GM19238 (cell line): ENCODE results near the gene KDM5A.
"Not testable (repeated sequence)": the region's sequence is repeated elsewhere in the genome, so short reads cannot be mapped to it uniquely, and the experiment has no call there.

Experiments used
- DNase-seq: peaks from one replicate; pipeline ENCODE4 v3.0.0; 2011; ENCODE audit warnings: low spot score; ENCODE audit not compliant: insufficient read length

Gene KDM5A

DNA sequence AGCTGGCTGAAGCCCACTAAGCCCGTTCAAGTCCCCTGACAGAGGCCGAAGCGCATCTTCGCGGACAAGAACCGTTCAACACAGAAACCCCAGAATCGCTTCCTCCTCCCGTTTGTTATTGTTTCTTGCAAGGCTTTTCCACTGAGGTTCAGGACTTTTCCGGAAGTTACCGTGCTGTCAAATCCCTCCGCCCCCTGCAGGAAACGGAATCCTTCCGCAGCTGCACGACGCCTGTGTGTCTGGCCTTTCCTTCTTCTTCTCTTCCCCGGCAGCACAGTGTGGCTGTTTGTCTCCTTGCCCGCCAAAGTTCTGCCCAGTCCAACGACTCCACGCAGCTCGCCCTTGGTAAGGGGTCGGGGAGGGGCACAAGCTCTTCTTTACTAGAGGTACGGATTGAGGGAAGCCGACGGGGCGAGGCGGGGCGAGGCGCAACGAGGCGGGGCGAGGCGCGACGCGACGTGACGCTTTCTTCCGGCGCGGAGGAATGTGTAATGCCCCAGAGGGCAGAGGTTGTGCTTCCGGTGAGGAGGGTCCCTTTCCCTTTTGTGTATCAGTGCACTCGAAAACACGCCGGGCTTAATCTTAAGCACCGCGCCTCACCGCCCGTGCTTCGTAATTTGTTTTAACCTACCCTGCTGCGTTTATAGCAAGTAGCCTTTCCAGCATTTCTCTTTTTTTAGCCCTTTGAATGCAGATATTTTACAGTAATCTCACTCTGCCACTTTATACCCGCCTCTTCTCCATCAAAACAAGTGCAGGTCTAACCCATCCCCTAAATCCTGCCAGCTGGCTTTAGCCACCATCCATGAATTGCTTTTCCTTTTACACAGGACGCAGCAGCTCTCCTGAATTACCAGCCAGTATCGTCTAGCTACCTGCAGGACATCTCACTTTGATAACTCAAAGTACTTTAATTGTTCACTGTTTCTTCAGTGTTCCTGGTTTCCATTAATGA lies at the start of gene KDM5A:
Gene KDM5A, minus strand, starts transcription at position 179 of the 955 bp plus-strand sequence. CDS start 229 bp downstream, outside the sequence.
- DNase-seq, result peak; percentile 79

DNA sequence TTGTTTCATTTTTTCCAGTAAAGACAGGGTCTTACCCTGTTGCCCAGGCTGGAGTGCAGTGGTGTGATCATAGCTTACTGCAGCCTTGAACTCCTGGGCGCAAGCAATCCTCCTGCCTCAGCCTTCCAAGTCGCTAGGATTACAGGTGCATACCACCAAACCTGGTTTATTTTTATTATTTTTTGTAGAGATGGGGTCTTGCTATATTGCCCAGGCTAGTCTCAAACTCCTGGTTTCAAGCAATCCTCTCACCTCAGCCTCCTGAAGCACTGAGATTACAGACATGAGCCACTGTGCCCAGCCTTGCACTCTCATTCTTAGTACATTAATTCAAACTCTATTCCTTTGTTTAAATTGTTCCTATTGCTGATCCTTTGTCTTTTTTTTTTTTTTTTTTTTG lies 46.6 kb upstream of the KDM5A start:
- DNase-seq, result not testable (repeated sequence)

DNA sequence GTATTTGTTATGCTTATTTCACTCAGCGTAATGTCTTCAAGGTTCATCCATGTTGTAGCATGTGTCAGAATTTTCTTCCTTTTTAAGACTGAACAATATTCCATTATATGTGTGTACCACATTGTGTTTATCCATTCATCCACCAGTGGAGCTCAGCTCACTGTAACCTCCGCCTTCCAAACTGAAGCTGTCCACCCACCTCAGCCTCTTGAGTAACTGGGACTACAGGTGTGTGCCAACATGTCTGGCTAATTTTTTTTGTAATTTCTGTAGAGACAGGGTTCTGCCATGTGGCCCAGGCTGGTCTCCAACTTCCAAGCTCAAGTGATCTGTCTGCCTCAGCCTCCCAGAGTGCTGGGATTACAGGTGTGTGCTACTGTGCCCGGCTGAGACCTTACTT lies 33.4 kb upstream of the KDM5A start:
- no peak for DNase-seq

DNA sequence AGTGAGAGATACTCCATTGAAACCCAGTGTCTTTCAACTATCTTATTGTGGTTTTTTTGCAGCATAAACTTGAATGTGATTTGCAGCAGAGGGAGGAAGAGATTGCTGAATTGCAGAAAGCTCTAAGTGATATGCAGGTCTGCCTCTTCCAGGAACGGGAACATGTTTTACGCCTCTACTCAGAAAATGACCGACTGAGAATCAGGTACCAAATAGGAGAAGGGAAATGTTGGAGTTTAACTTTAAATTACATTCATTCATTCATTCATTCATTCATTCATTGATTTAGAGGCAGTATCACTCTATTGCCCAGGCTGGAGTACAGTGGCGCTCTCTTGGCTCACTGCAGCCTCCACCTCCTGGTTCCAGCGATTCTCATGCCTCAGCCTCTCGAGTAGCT lies 29.3 kb upstream of the KDM5A start:
- DNase-seq, result no peak

DNA sequence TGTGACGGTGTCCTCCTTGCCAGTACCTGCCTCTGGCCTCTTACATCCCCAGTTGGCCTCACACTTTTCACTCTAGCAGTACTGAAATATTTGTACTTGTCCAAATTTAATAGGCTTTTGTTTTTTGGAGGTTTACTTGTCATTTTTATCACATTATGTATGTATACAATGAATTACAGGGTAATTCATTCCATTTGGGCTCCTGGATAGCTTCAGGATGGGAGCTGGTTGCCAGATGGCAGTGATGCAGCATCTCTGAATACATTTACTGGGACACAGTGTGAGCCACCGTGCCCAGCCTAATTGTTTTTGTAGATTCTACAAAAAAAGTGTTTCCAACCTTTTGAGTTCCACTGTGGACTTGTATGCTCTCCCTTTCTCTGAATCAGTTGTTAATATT lies 25.7 kb upstream of the KDM5A start:
- no peak for DNase-seq

DNA sequence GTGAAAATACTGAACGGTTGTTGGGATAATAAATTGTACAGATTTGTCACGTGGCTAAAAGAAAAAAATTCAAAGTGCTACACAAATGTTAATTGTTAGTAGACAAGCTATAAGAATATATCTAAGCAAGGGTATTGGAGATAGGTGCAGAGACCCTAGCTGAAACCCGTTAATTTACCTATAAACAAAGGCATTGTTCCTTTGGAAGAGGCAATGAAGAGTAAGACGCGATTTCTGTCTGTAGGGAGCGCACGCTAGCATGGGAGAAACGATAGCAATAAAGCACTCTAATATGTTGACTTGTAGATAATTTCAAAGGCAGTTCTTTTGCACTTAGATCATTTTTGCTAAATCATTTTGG lies 12.9 kb upstream of the KDM5A start:
- DNase-seq, result no peak

DNA sequence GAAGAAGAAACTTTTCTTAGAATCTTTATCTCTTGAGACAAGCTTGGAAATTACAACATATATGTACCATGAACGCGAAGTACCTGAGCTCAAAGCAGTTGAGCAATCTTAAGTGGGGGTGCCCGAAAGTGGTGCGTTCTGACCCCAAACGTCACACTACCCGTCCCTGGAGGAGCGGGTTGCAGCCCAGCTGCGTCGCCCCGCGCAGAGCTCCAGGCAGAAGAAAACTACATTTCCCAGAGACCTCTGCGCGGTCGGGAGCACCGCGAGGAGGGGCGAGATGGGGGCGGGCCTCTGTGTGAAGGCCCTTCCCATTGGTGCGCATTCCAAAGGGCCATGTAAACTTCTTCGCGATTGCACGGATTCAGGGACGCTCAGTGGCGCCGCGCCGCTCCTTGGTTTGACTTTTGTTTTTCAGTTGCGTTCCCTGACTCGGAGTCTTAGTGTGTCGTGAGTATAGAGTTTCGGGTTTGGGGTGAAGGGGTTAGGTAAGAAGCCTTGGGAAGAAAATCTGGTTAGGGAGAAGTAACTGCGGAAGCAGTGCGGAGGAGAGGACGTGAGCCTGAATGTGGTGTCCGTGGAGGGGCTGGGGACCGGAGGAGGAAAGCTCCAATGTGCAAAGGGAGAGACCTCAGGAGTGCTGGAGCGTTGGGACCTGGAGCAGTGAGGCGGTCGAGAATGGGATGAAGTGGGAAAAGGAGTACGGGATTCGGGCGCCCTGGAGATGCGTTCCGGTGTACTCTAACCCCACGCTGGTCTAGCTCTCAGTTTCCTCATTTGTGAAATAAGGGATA lies 12.3 kb upstream of the KDM5A start, which contains the start of gene CCDC77:
Gene CCDC77, plus strand, starts transcription at position 410 of the 794 bp plus-strand sequence. CDS start 7,740 bp downstream, outside the sequence.
- DNase-seq, result peak; percentile 80

DNA sequence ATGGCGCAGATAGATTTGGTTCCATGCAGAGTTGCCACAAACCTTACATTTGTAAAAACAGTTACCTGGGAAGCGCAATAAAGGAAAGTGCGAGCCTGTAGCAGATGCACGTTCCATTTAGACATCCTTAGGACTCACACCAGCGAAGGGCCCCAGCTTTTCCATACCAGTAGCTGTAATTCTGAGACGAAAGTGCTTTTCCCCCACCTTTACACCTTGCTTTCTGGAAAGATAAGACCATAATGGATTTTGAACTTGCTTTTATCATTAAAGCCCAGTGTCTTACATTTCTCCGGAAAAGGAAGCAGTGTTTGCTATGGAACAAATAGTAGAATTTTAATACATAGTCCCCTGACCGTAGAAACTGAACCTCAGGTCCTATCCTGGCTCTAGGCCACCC lies 11.7 kb upstream of the KDM5A start:
- DNase-seq, result no peak

DNA sequence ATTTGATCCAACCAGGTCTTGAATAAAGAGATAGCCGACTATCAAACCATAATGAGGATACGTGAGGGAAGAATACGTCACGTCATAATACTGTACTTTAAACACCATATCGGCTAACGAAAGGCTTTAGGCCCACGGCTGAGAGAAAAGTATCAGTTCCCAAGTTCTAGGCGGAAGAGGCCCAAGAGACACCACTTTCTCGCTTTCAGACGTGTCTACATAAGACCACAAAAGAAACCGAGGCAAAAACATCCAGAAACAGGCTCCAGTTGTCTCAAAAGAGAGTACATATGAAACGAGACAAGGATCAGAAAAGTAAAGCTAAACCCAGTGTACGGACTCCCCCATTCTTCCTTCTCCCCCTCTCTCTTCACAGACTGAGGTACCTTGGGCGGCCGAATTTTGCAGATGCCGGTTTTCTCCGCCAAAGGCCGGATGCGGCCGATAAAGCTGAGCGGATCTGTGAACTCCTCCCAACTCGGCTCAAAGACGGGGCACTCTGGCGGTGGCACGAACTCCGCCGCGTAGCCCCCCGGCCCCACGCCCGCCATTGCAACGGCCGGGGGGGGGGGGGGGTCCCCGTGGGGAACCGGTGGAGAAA lies 479 bp downstream of the KDM5A start:
- peak; percentile 23 for DNase-seq

DNA sequence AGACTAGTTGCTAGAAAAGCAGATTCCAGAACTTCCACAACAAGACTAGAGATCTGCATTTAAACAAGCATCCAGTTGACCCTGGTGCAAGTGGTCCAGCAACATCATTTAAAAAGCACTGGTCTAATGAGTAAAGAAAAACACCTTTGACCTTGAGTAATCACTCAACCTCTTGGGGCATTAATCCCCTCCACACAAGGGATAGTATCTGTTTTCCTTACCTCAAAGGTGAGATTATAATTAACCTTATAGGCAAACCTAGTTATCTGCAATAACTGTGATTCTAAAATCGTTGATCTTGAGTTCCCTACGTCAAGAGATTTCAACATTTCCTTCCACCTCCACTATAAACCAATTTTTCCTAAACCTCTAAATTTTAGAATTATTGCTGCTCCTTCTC lies 1.1 kb downstream of the KDM5A start:
- no peak for DNase-seq

DNA sequence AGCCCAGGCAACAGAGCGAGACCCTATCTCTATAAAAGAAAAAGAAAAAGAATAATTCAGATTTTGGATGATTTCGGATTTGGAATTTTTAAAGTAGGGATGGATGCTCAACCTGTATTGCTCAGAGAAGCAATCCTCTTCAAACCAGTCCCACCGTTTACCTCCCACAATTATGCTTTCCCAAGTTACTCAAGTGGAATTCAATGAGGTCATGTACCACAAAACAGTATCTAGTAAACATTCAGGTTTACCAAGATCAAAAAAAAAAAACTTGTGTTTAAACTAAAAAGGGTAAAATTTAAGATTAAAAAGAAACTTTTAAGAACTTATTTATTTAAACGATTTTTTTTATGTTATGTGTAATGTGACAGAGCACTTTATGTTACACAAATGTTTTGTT lies 2.5 kb downstream of the KDM5A start:
- DNase-seq, result no peak

DNA sequence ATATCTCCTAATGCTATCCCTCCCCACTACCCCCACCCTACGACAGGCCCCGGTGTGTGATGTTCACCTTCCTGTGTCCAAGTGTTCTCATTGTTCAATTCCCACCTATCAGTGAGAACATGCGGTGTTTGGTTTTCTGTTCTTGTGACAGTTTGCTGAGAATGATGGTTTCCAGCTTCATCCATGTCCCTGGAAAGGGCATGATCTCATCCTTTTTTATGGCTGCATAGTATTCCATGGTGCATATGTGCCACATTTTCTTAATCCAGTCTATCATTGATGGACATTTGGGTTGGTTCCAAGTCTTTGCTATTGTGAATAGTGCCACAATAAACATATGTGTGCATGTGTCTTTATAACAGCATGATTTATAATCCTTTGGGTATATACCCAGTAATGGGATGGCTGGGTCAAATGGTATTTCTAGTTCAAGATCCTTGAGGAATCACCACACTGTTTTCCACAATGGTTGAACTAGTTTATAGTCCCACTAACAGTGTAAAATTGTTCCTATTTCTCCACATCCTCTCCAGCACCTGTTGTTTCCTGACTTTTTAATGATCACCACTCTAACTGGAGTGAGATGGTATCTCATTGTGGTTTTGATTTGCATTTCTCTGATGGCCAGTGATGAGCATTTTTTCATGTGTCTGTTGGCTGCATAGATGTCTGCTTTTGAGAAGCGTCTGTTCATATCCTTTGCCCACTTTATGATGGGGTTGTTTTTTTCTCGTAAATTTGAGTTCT lies 18.2 kb downstream of the KDM5A start:
- DNase-seq, result not testable (repeated sequence)

DNA sequence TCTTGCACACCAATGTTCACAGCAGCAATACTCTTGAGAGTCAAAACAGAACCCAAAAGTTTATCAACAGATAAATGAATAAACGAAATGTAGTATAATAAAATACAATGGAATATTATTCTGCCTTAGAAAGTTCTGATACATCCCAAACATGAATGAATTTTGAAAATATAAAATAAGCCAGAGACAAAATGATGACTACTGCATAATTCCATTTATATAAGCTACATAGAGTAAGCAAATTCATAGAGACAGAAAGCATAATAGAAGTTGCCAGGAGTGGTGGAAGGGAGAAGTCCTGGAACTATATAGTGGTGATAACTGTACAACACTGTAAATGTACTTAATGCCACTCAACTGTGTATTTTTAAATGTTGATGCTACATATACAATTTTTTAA lies 21.1 kb downstream of the KDM5A start:
- DNase-seq, result no peak

DNA sequence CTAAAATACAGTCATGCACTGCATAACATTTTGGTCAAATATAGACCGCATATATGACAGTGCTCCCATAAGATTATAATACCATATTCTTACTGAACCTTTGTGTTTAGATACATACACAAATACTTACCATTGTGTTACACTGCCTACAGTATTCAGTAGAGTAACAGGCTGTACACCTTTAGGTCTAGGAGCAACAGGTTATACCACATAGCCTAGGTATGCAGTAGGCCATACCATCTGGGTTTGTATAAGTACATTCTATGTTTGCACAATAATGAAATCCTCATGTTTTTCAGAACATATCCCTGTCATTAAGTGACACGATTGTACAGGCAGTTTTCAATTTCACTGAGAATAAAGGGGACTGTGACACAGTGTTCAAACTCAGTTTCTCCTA lies 22.3 kb downstream of the KDM5A start:
- no peak for DNase-seq

DNA sequence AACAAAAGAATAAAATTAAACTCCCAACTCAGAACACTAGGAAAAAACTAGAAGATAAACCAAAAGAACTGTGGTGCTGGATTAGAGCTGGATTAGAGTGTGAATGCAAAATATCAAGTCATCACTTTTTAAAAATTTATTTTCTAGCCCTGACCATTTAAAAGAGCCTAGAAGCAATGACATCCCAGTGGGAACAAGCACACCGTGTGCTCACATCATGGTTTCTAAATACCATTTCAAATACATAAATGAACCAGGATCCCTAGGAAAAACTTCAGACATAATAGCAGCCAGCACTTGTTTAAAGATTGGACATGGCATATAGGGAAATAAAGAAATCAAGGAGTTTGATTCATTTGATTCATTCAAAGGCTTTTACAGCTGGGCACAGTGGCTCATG lies 30.0 kb downstream of the KDM5A start:
- DNase-seq, result no peak

DNA sequence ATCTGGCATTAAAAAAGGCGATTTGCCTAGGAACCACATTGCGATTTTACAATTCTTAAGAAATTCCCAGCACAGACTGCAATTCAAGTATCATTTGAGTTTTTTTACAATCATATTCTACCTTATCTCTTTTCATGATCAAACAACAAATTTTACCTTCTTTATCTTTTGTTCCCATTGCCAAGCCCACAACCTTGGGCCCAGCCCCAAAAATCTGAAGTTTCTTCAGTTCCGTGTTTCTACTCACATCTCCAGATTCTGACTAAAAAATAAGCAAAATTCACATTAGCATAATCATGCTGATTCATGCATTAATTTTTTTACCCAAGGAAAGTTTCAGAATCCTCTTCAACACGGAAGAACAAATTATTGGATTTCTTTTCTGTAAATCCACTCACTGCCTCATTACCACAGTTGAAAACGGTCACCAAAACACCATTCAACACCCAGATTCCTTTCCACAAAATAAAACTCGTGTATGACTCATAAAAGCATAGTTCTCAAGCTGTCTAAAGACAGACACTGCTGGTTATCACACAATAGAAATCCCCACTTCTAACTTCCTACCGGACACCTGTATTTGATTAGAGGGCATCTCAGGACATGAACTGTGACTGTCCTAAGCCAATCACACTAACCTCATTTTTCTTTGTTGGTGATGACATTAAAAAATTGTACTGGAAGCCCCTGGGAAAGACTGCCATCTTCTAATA lies 32.7 kb downstream of the KDM5A start:
- DNase-seq, result no peak

DNA sequence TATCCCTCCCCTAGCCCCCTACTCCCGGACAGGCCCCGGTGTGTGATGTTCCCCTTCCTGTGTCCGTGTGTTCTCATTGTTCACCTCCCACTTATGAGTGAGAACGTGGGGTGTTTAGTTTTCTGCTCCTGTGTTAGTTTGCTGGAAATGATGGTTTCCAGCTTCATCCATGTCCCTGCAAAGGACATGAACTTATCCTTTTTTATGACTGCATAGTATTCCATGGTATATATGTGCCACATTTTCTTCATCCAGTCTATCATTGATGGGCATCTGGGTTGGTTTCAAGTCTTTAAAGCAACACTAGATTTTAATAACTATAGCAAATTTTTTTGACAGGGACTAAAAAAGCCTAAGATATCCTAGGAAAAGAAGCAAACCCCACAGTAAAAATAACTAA lies 37.9 kb downstream of the KDM5A start:
- DNase-seq, result not testable (repeated sequence)

DNA sequence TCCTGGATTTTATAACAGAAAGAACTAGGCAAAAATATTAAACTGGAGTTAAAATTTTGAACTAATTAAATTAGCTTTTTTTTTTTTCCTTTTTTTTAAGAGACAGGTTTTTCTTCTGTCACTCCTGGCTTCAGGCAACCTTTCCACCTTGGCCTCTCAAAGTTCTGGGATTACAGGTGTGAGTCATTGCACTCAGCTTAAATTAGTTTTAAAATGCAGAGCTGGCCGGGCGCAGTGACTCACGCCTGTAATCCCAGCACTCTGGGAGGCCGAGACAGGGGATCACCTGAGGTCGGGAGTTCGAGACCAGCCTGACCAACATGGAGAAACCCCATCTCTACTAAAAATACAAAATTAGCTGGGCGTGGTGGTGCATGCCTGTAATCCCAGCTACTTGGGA lies 39.5 kb downstream of the KDM5A start:
- DNase-seq, result not testable (repeated sequence)

DNA sequence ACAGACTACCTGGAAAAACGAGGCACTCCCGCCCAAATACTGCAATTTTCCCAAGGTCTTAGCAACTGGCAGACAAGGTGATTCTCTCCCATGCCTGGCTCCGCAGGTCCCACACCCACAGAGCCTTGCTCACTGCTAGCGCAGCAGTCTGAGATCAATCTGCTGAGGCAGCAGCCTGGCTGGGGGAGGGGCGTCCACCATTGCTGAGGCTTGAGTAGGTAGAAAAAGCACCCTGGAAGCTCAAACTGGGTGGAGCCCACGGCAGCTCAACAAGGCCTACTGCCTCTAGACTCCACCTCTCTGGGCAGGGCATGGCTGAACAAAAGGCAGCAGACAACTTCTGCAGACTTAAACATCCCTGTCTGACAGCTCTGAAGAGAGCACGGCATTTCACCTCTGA lies 46.1 kb downstream of the KDM5A start:
- not testable (repeated sequence) for DNase-seq

DNA sequence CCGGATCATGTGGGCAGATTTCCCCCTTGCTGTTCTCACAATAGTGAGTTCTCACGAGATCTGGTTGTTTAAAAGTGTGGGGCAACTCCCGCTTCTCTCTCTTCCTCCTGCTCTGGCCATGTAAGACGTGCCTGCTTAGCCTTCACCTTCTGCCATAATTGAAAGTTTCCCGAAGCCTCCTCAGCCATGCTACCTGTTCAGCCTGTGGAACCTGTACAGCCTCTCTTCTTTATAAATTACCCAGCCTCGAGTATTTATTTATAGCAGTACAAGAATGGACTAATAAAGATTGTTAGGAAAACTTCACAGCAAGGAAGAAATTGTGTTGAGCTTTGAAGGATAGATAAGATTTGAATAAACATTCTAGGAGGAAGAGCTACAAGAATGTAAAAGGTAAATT lies 52.1 kb downstream of the KDM5A start:
- DNase-seq, result no peak

DNA sequence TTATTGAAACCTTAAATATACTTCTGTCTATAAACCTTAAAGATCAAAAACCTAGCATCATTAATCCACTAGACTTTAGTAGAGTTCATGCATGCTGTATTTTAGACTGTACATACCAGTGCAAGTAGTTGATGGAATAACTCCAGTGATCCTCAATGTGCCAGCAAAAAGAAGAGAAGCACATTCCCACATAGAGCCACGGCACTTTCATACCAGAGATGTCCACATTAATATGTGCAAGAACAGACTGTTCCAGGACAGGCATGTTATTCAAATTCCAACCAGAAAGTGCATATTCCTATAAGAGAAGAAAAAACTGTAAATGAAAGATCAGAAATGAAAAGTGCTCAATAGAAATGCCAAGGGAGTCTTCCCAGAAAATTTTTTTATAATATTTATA lies 55.0 kb downstream of the KDM5A start:
- no peak for DNase-seq
